Endothelial cell of umbilical vein (primary cell): ENCODE results near the gene GADD45A. TPM values are rescaled to one million over a fixed set of nuclear protein-coding genes. Genes with fewer than 3 reads are reported as not detected.
"Not testable (repeated sequence)": the region's sequence is repeated elsewhere in the genome, so short reads cannot be mapped to it uniquely, and the experiment has no call there.

Source experiments
- BruUV-seq: library from RNA; stranded (reverse); fragments of 400-500 nt; replicated peaks from 2 replicates; lab custom pipeline; 2021; lab: Mats Ljungman, UMichigan
- CTCF ChIA-PET: fragments of 300-600, 350-600 bp; sonication (Branson Sonifier 250); formaldehyde crosslinking; loops from one replicate; lab custom pipeline; 2021; ENCODE audit warnings: antibody characterized with exemption, inconsistent platforms; lab: Charles Lee
- POLR2A ChIA-PET: fragments of 300-600, 350-600 bp; sonication (Branson Sonifier 250); formaldehyde crosslinking; loops from one replicate; lab custom pipeline; 2021; ENCODE audit warnings: antibody characterized with exemption, inconsistent platforms; lab: Charles Lee
- DNase-seq: peaks from one replicate; pipeline ENCODE4 v3.0.0-alpha.2; 2011; ENCODE audit warnings: low read depth, low spot score
- FAIRE-seq: peaks from 2 replicates; lab custom pipeline; 2011; peaks lifted over from hg19 to GRCh38; lab: Jason Lieb, UNC
- H2AFZ ChIP-seq: 2 replicates; pipeline ENCODE4 v1.6.0; 2012; ENCODE audit warnings: low read depth, low read length, control low read depth, inconsistent platforms
- H3K27ac ChIP-seq: 2 replicates; pipeline ENCODE4 v1.5.1; 2011; ENCODE audit warnings: low read depth, mild to moderate bottlenecking, control low read depth, low read length, moderate library complexity; ENCODE audit not compliant: insufficient read depth
- H3K27me3 ChIP-seq, 2 experiments: 2 replicates each; pipeline versions ENCODE4 v1.6.0 to v1.6.1; 2011; ENCODE audit warnings: low read length in 2 of 2, mixed read lengths in 1 of 2; ENCODE audit not compliant: control insufficient read depth in 2 of 2, insufficient read depth in 2 of 2
- H3K36me3 ChIP-seq, 2 experiments: 2 replicates in 1 of 2; 3 replicates in 1 of 2; pipeline ENCODE4 v1.5.1; 2011; ENCODE audit warnings: low read length in 2 of 2, mild to moderate bottlenecking in 1 of 2, moderate library complexity in 1 of 2; ENCODE audit not compliant: control insufficient read depth in 2 of 2, insufficient read depth in 2 of 2; ENCODE audit errors: extremely low read depth in 1 of 2
- H3K4me1 ChIP-seq: 3 replicates; pipeline ENCODE4 v1.5.1; 2011; ENCODE audit warnings: mild to moderate bottlenecking, low read length; ENCODE audit not compliant: control insufficient read depth, insufficient read depth; ENCODE audit errors: extremely low read depth
- H3K4me2 ChIP-seq: 2 replicates; pipeline ENCODE4 v1.6.1; 2011; ENCODE audit warnings: low read length, control low read depth, mixed read lengths; ENCODE audit not compliant: insufficient read depth
- H3K4me3 ChIP-seq, 3 experiments: fragments of 200-600 bp in 1 of 3; sonication (generic), shearing (Covaris generic) in 1 of 3; replicated peaks in 1 of 3; 2 replicates each; pipeline ENCODE4 v1.5.1; 2011 to 2016; ENCODE audit warnings: control low read depth in 3 of 3, low read length in 3 of 3, mild to moderate bottlenecking in 2 of 3, inconsistent platforms in 1 of 3, low read depth in 1 of 3, moderate library complexity in 1 of 3; ENCODE audit not compliant: insufficient read depth in 1 of 3
- H3K79me2 ChIP-seq: 2 replicates; pipeline ENCODE4 v1.6.0; 2012; ENCODE audit warnings: low read length, inconsistent platforms; ENCODE audit not compliant: control insufficient read depth, insufficient read depth
- H3K9ac ChIP-seq: replicated peaks from 2 replicates; pipeline ENCODE3; 2011; ENCODE audit warnings: low read length, control low read depth; ENCODE audit not compliant: insufficient read depth; ENCODE audit errors: extremely low read depth
- H3K9me1 ChIP-seq: replicated peaks from 3 replicates; pipeline ENCODE4 v1.6.0; 2011; ENCODE audit warnings: mild to moderate bottlenecking, low read length; ENCODE audit not compliant: control insufficient read depth, insufficient read depth; ENCODE audit errors: extremely low read depth
- H3K9me3 ChIP-seq: replicated peaks from 2 replicates; pipeline ENCODE4 v1.5.1; 2012; ENCODE audit warnings: low read length, inconsistent platforms; ENCODE audit not compliant: control insufficient read depth, insufficient read depth
- H4K20me1 ChIP-seq: replicated peaks from 2 replicates; pipeline ENCODE3; 2011; ENCODE audit warnings: mild to moderate bottlenecking, low read length; ENCODE audit not compliant: control insufficient read depth, insufficient read depth; ENCODE audit errors: extremely low read depth
- EZH2 ChIP-seq: IDR thresholded peaks from 2 replicates; pipeline ENCODE4 v1.6.1; 2012; ENCODE audit warnings: borderline replicate concordance, low read depth, mild to moderate bottlenecking, moderate library complexity, low read length, inconsistent platforms; ENCODE audit not compliant: severe bottlenecking
- FOS ChIP-seq: IDR thresholded peaks from 2 replicates; pipeline ENCODE4 v1.6.1; 2011; ENCODE audit warnings: mild to moderate bottlenecking, low read length, moderate library complexity, borderline replicate concordance; ENCODE audit not compliant: insufficient read depth
- GATA2 ChIP-seq: IDR thresholded peaks from 2 replicates; pipeline ENCODE4 v1.7.0; 2011; ENCODE audit warnings: low read depth, mild to moderate bottlenecking, moderate library complexity, mixed read lengths, low read length; ENCODE audit not compliant: insufficient read length, insufficient read depth
- JUN ChIP-seq: IDR thresholded peaks from 2 replicates; pipeline ENCODE4 v1.6.1; 2011; ENCODE audit warnings: borderline replicate concordance, low read depth; ENCODE audit not compliant: insufficient read length, insufficient read depth
- MYC ChIP-seq: IDR thresholded peaks from one replicate; pipeline ENCODE4 v1.6.1; 2011; ENCODE audit warnings: mild to moderate bottlenecking, low read depth, low read length
- POLR2A ChIP-seq: IDR thresholded peaks from 2 replicates; pipeline ENCODE4 v1.6.1; 2012; ENCODE audit warnings: low read depth, mild to moderate bottlenecking, control low read depth, low read length
- POLR2AphosphoS5 ChIP-seq: IDR thresholded peaks from 2 replicates; pipeline ENCODE4 v1.6.1; 2012; ENCODE audit warnings: low read depth, mild to moderate bottlenecking, control low read depth, low read length, moderate library complexity; ENCODE audit not compliant: insufficient read depth
- dilution Hi-C: fragments of 300-500 bp; cut with MboI; formaldehyde crosslinking; loops from one replicate; pipeline ENCODE4 v1.15.0; 2019; ENCODE audit warnings: low sequenced_read_pairs; ENCODE audit not compliant: extremely low pct_ligation_motif_present
- intact Hi-C: fragments of 100-400 bp; cut with micrococcal nuclease; formaldehyde crosslinking; loops from one replicate; pipeline ENCODE4 v1.10.0; 2022
- polyA plus RNA-seq, 4 experiments: library from polyadenylated mRNA; depleted of rRNA in 3 of 4; stranded (reverse) in 3 of 4; unstranded in 1 of 4; fragments of >200 nt; gene quantifications; 2 replicates each; pipeline versions ENCODE4 v1.2.1 to v1.2.3, GENCODE V29; 2011 to 2012; ENCODE audit warnings: missing spikeins in 1 of 4
- total RNA-seq: library from RNA; stranded (reverse); gene quantifications from 2 replicates; pipeline ENCODE4 v1.2.3, GENCODE V29; 2021
- TF ChIP-seq, protein P1 (sequence below): IDR thresholded peaks from 2 replicates; pipeline ENCODE4 v1.6.1; 2011; ENCODE audit not compliant: insufficient read depth, insufficient read length
- TF ChIP-seq, protein P2 (sequence below), 2 donors: IDR thresholded peaks; 1 replicate in 1 of 2; 2 replicates in 1 of 2; pipeline ENCODE4 v1.5.1; 2011; ENCODE audit warnings: low read length in 2 of 2, mild to moderate bottlenecking in 2 of 2, moderate library complexity in 2 of 2, control low read depth in 1 of 2, inconsistent platforms in 1 of 2, low read depth in 1 of 2; ENCODE audit not compliant: insufficient read depth in 1 of 2; ENCODE audit errors: extremely low read depth in 1 of 2

The GADD45A gene
- total and polyA plus RNA-seq, 2 donors (not counting 3 experiments of a cell fraction or from before 2014, with no cell fraction given): 77.4 to 87.6 TPM

DNA sequence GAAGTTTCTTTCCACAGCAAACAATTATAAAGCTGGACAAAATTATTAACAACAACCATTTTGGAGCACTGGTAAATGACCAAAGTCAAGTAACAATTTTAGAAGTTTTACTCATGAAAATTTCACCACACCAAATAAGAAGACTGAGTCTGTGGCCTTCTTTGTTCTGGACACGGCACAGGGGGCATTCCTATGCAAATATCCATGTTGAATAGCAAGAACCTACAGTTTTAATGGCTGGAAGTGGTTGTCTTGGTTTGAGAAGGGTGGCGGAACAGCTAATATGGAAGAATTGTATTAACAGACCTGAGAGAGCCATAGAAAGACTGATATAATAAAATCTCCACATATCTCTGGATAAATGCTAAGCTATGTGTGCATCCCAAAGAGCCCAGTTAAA is 29.4 kb upstream of the GADD45A start:
- Histone ChIP-seq H3K9me1 (no peaks in the 10 kb centered on the region), H2AFZ (no peak overlapping the region), H3K4me2 (no peak overlapping the region), H3K36me3 (no peaks in the 10 kb centered on the region), H3K9ac (no peak overlapping the region), H3K27ac (no peak overlapping the region), H3K4me3 (no peak overlapping the region), H3K4me1 (no peaks in the 10 kb centered on the region), H4K20me1 (no peaks in the 10 kb centered on the region), H3K27me3 (no peaks in the 10 kb centered on the region), H3K79me2 (no peaks in the 10 kb centered on the region), H3K9me3 (no peaks in the 10 kb centered on the region)
- FAIRE-seq (no peak), DNase-seq (no peak)
- dilution Hi-C loops (no loop called here), intact Hi-C loops (no loop called here)
- TF ChIP-seq, protein P1, sequence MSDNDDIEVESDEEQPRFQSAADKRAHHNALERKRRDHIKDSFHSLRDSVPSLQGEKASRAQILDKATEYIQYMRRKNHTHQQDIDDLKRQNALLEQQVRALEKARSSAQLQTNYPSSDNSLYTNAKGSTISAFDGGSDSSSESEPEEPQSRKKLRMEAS: no peak
- TF ChIP-seq POLR2A (no peak), EZH2 (no peak), JUN (no peak), GATA2 (no peak), POLR2AphosphoS5 (no peak), FOS (no peak), MYC (no peak)
- TF ChIP-seq, protein P2, sequence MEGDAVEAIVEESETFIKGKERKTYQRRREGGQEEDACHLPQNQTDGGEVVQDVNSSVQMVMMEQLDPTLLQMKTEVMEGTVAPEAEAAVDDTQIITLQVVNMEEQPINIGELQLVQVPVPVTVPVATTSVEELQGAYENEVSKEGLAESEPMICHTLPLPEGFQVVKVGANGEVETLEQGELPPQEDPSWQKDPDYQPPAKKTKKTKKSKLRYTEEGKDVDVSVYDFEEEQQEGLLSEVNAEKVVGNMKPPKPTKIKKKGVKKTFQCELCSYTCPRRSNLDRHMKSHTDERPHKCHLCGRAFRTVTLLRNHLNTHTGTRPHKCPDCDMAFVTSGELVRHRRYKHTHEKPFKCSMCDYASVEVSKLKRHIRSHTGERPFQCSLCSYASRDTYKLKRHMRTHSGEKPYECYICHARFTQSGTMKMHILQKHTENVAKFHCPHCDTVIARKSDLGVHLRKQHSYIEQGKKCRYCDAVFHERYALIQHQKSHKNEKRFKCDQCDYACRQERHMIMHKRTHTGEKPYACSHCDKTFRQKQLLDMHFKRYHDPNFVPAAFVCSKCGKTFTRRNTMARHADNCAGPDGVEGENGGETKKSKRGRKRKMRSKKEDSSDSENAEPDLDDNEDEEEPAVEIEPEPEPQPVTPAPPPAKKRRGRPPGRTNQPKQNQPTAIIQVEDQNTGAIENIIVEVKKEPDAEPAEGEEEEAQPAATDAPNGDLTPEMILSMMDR (IDR thresholded peaks at IDR 0.05; ENCODE audit: extremely low read depth in 1 of 2, insufficient read depth in 1 of 2, low read depth in 1 of 2, low read length in 2 of 2): no peak
- BruUV-seq: no TSS peak
- ChIA-PET CTCF (interaction anchor here (1.0 kb wide), 1 partner anchor 12 kb away, joined by 3 read pairs; no protein-coding TSS in a partner anchor), POLR2A (interaction anchor here (0.6 kb wide), 1 partner anchor 577 kb away, joined by 5 read pairs; no protein-coding TSS in a partner anchor)

DNA sequence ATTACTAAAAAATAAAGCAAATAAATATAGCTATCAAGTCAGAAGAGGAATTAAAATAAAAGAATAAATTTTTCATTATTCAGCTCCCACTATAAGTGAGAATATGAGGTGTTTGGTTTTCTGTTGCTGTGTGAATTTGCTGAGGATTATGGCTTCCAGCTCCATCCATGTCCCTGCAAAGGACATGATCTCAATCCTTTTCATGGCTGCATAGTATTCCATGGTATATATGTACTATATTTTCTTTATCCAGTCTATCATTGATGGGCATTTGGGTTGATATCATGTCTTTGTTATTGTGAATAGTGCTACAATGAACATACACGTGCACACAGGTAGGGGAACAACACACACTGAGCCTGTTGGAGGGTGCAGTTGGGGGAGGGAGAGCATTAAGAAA is 27.8 kb upstream of the GADD45A start:
- H3K9ac ChIP-seq, H3K36me3 ChIP-seq, H3K4me3 ChIP-seq, H3K9me3 ChIP-seq, H3K9me1 ChIP-seq, dilution Hi-C loops, H3K4me1 ChIP-seq, H3K27me3 ChIP-seq, H4K20me1 ChIP-seq, intact Hi-C loops, FAIRE-seq, H2AFZ ChIP-seq, BruUV-seq, H3K79me2 ChIP-seq, DNase-seq, H3K4me2 ChIP-seq, H3K27ac ChIP-seq: not testable (repeated sequence)
- ChIA-PET POLR2A (interaction anchor here (0.6 kb wide), 1 partner anchor 30 kb away, joined by 4 read pairs; no protein-coding TSS in a partner anchor), CTCF (interaction anchor here (1.1 kb wide), 1 partner anchor 95 kb away, joined by 4 read pairs; no protein-coding TSS in a partner anchor)
